ENCODE results near the gene MICAL2. TPM values are rescaled to one million over a fixed set of nuclear protein-coding genes. Genes with fewer than 3 reads are reported as not detected.
A peak's percentile ranks its signal among the peaks of the same experiment; 100 is the strongest.

The MICAL2 gene
- total RNA-seq, 1 experiment from 2014 or later = 247 TPM

DNA sequence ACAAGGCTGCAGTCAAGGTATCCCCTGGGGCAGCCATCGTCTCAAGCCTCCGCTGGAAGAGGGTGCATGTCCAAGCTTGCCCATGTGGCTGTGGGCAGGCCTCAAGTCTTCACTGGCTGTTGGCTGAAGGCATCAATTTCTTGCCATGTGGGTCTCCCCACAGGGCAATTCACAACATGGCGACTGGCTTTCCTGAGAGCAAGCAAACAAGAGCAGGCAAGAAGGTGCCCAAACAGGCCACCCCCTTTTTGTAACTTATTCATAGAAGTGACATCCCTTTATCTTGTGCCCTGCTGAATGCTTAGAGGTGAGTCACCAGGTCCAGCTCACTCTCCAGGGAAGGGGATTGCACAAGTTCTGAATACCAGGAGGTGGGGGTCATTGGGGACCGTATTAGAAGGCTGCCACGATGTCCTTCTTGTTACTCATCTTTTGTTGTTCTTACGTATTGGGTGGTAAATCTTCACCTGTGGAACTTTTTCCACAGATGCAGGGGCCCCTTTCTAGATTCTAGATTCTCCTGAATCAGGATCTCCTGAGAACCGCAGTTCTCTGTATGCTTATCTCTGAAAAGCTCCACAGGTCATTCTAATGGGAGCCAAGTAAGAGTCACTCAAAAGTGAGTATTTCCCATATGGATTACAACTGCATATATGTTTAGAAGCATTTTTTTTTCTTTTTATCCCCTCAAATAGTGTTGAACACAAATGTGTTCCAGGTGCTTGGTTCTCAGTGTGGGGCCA lies 44.2 kb upstream of the MICAL2 start:
- Histone ChIP-seq H3K9me3 (peaks cover 14% of the 10 kb centered on the region), H3K4me3 (ENCODE audit: low read depth, low read length) (no peak overlapping the region), H3K36me3 (ENCODE audit: control insufficient read depth, insufficient read depth, low read length) (no peaks in the 10 kb centered on the region), H3K27me3 (replicated peaks; ENCODE audit: control insufficient read depth, insufficient read depth, low read length) (no peaks in the 10 kb centered on the region), H3K4me1 (peaks cover 56% of the 10 kb centered on the region)
- Mint-ChIP-seq H3K27me3 (ENCODE audit: insufficient read depth, unreplicated experiment) (no peaks in the 10 kb centered on the region), H3K27ac (ENCODE audit: unreplicated experiment) (peak overlapping the region; percentile 94), H3K9me3 (ENCODE audit: unreplicated experiment) (no peaks in the 10 kb centered on the region), H3K4me3 (ENCODE audit: unreplicated experiment) (peak overlapping the region; percentile 60), H3K4me1 (ENCODE audit: low read depth, unreplicated experiment) (peaks cover 32% of the 10 kb centered on the region), H3K36me3 (ENCODE audit: insufficient read depth, unreplicated experiment) (peaks cover 10% of the 10 kb centered on the region)
- intact Hi-C loops (cut with micrococcal nuclease; ENCODE audit: unreplicated experiment) = loop anchor here (1.0 to 2.0 kb wide), 6 partner anchors 8 to 192 kb away; partner anchors contain the start of gene MICAL2
- ChIA-PET CTCF (interaction anchor here (0.8 to 3.1 kb wide), 6 partner anchors 13 to 182 kb away, joined by 3 to 21 read pairs (median 4); no protein-coding TSS in a partner anchor), POLR2A (interaction anchor here (0.5 to 2.4 kb wide), 7 partner anchors 20 to 367 kb away, joined by 3 to 13 read pairs (median 4); no protein-coding TSS in a partner anchor)
- peak; percentile 89 to 94 for DNase-seq
- no TSS peak for BruUV-seq (replicated peaks)
- TF ChIP-seq CTCF (IDR thresholded peaks at IDR 0.05; ENCODE audit: insufficient read depth in 1 of 2, low read depth in 1 of 2, low read length in 1 of 2, severe bottlenecking in 1 of 2, unreplicated experiment in 1 of 2) = no peak

DNA sequence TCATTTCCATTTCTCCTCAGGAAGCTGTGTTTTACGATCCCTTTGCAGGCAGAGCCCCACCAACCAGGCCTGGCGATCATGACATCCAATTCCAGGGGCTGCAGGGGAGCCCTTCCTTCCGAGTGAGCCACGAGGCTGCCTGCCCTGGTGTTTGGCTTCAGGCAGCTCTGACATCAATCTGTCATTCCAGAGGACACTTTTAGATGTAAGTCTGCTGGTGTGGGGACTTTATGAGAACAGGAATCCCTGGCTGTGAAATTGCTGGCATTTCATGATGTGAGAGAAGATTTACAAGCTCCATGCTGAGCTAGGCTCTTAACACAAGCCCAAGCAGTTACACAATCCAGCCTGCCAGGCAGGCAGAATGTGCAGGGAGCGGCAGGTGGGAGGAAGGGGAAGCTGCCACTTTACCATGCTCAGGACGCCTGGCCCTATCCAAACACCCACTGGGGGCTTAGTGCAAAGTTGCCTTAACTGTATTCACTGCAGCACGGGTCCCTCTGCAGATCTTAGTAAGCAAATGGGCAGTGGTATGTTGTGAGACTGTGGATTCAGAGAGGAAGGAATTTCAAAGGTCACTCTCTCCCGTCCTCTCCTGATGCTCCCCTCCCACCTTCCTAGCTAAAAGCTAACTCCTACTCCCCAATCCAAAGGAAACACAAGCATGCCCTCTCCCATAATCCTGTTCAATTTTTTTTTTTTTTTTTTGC lies 43.4 kb upstream of the MICAL2 start:
- Histone ChIP-seq H3K27me3 (replicated peaks; ENCODE audit: control insufficient read depth, insufficient read depth, low read length) (no peaks in the 10 kb centered on the region), H3K9me3 (peaks cover 14% of the 10 kb centered on the region), H3K36me3 (ENCODE audit: control insufficient read depth, insufficient read depth, low read length) (no peaks in the 10 kb centered on the region), H3K4me3 (ENCODE audit: low read depth, low read length) (no peak overlapping the region), H3K4me1 (peaks cover 63% of the 10 kb centered on the region)
- Mint-ChIP-seq H3K36me3 (ENCODE audit: insufficient read depth, unreplicated experiment) (peaks cover 10% of the 10 kb centered on the region), H3K4me3 (ENCODE audit: unreplicated experiment) (peak overlapping the region; percentile 60), H3K27ac (ENCODE audit: unreplicated experiment) (peak overlapping the region; percentile 94), H3K27me3 (ENCODE audit: insufficient read depth, unreplicated experiment) (no peaks in the 10 kb centered on the region), H3K9me3 (ENCODE audit: unreplicated experiment) (no peaks in the 10 kb centered on the region), H3K4me1 (ENCODE audit: low read depth, unreplicated experiment) (peaks cover 38% of the 10 kb centered on the region)
- no peak for TF ChIP-seq CTCF (IDR thresholded peaks at IDR 0.05; ENCODE audit: insufficient read depth in 1 of 2, low read depth in 1 of 2, low read length in 1 of 2, severe bottlenecking in 1 of 2, unreplicated experiment in 1 of 2)
- POLR2A ChIA-PET = interaction anchor here (0.5 to 2.4 kb wide), 8 partner anchors 9 to 1167 kb away, joined by 3 to 13 read pairs (median 4); no protein-coding TSS in a partner anchor
- CTCF ChIA-PET = interaction anchor here (0.6 to 3.1 kb wide), 8 partner anchors 14 to 220 kb away, joined by 3 to 21 read pairs (median 4); no protein-coding TSS in a partner anchor
- intact Hi-C loops (cut with micrococcal nuclease; ENCODE audit: unreplicated experiment) = loop anchor here (1.0 to 2.0 kb wide), 6 partner anchors 7 to 191 kb away; partner anchors contain the start of gene MICAL2
- BruUV-seq (replicated peaks) = TSS peak; percentile 83
- peak; percentile 76 to 81 for DNase-seq

- H3K4me3 ChIP-seq (ENCODE audit: low read depth, low read length) = no peak overlapping the region
- H3K4me1 ChIP-seq = peaks cover 72% of the 10 kb centered on the region
- Mint-ChIP-seq H3K27me3 (ENCODE audit: insufficient read depth, unreplicated experiment) (no peaks in the 10 kb centered on the region), H3K4me1 (ENCODE audit: low read depth, unreplicated experiment) (peaks cover 38% of the 10 kb centered on the region), H3K36me3 (ENCODE audit: insufficient read depth, unreplicated experiment) (peaks cover 10% of the 10 kb centered on the region), H3K4me3 (ENCODE audit: unreplicated experiment) (peak overlapping the region; percentile 60), H3K9me3 (ENCODE audit: unreplicated experiment) (no peaks in the 10 kb centered on the region), H3K27ac (ENCODE audit: unreplicated experiment) (peak overlapping the region; percentile 94)
- no peaks in the 10 kb centered on the region for H3K36me3 ChIP-seq (ENCODE audit: control insufficient read depth, insufficient read depth, low read length)
- BruUV-seq (replicated peaks) = no TSS peak
- H3K9me3 ChIP-seq = peaks cover 14% of the 10 kb centered on the region
- intact Hi-C loops (cut with micrococcal nuclease; ENCODE audit: unreplicated experiment) = loop anchor here (2.0 kb wide), 2 partner anchors 15 to 43 kb away; partner anchors contain the start of gene MICAL2
- ChIA-PET CTCF (interaction anchor here (0.7 to 3.1 kb wide), 5 partner anchors 15 to 168 kb away, joined by 3 to 21 read pairs (median 5); partner anchors contain the start of gene MICAL2), POLR2A (interaction anchor here (0.6 to 2.4 kb wide), 4 partner anchors 8 to 1168 kb away, joined by 3 to 13 read pairs (median 10); no protein-coding TSS in a partner anchor)
- H3K27me3 ChIP-seq (replicated peaks; ENCODE audit: control insufficient read depth, insufficient read depth, low read length) = no peaks in the 10 kb centered on the region
- TF ChIP-seq CTCF (IDR thresholded peaks at IDR 0.05; ENCODE audit: insufficient read depth in 1 of 2, low read depth in 1 of 2, low read length in 1 of 2, severe bottlenecking in 1 of 2, unreplicated experiment in 1 of 2) = no peak
- DNase-seq = no peak
Measured at GRCh38 chr11:12067796-12068357, 42.5 kb upstream of the MICAL2 start.

Measured in Caco-2 (cell line).